Effector CD4-positive, alpha-beta T cell (primary cell): ENCODE data around the gene CHD3.

Source experiments
- DNase-seq: peaks from one replicate; pipeline ENCODE4 v3.0.0-alpha.2; 2020

Gene CHD3

GRCh38 chr17:7875804-7876370, 12.7 kb upstream of the CHD3 start:
- no peak for DNase-seq

- no peak for DNase-seq
Observed at GRCh38 chr17:7878234-7878633, 10.4 kb upstream of the CHD3 start.

- DNase-seq, result no peak
Observed at GRCh38 chr17:7880076-7880868, 8.3 kb upstream of the CHD3 start.

GRCh38 chr17:7881276-7882054, 7.1 kb upstream of the CHD3 start:
- no peak for DNase-seq

- DNase-seq, result no peak
Observed at GRCh38 chr17:7882068-7882467, 6.5 kb upstream of the CHD3 start.

GRCh38 chr17:7882629-7883028, 6.0 kb upstream of the CHD3 start:
- DNase-seq, result no peak

- peak; percentile 34 for DNase-seq
Observed at GRCh38 chr17:7883781-7884386, 4.7 kb upstream of the CHD3 start.

- peak; percentile 24 for DNase-seq
Observed at GRCh38 chr17:7884581-7885366, 3.8 kb upstream of the CHD3 start.

GRCh38 chr17:7885367-7886226, 3.0 kb upstream of the CHD3 start:
- DNase-seq, result peak; percentile 25

- DNase-seq, result peak; percentile 63
Observed at GRCh38 chr17:7886227-7887037, 2.2 kb upstream of the CHD3 start.

GRCh38 chr17:7887038-7887481, 1.5 kb upstream of the CHD3 start:
- DNase-seq, result no peak

GRCh38 chr17:7887482-7888183, 956 bp upstream of the CHD3 start:
- DNase-seq, result peak; percentile 82

GRCh38 chr17:7889166-7889955, 772 bp downstream of the CHD3 start:
- DNase-seq, result no peak

GRCh38 chr17:7893187-7893880, 4.7 kb downstream of the CHD3 start:
- DNase-seq, result no peak

GRCh38 chr17:7894226-7894625, 5.6 kb downstream of the CHD3 start:
- DNase-seq, result no peak

GRCh38 chr17:7894866-7895265, 6.3 kb downstream of the CHD3 start:
- DNase-seq, result no peak

- DNase-seq, result no peak
Observed at GRCh38 chr17:7897090-7897489, 8.5 kb downstream of the CHD3 start.

GRCh38 chr17:7897773-7898172, 9.2 kb downstream of the CHD3 start:
- DNase-seq, result no peak
